ENCODE results near the gene USP10. TPM values are rescaled to one million over a fixed set of nuclear protein-coding genes. Genes with fewer than 3 reads are reported as not detected.

USP10 gene
- total and polyA plus RNA-seq, 12 donors, result 17.5 to 82.9 (median 62.8) TPM

DNA sequence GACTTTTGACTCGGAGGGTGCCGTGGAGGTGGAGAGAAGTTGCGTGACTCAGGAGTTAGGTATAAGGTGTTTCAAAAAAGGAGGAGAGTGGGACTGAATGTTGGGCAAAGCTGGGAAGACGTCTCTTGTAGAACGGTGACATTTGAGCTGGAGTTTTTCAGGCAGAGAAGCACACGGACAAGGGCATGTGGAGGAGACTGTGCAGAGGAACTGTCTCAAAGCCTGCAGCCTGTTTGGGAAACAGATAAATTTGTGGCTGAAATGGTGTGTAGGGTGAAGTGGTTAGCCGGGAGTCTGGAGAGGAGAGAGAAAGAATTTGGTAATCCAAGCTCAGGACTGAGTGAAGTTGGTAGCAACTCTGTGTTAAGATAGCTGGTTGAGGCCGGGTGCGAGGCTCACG, 9.8 kb downstream of the USP10 start:
- H3K27ac ChIP-seq, result no peak overlapping the region
- DNase-seq (no peak), ATAC-seq (peak in 5 of 8 donors; percentile 40 to 67 (median 50))
- peaks cover 0 to 12% (median 0%) of the 10 kb centered on the region in 9 donors for H3K36me3 ChIP-seq
- WGBS, 2 donors, result 65 to 78% methylated on average over 10 of the region's 10 CpGs
- no peaks in the 10 kb centered on the region for H3K27me3 ChIP-seq
- intact Hi-C loops (cut with DNase I), result no loop called here
- no peaks in the 10 kb centered on the region for H3K9me3 ChIP-seq
- peaks cover 5 to 71% (median 39%) of the 10 kb centered on the region in 9 donors for H3K4me1 ChIP-seq
- H3K4me3 ChIP-seq, result no peak overlapping the region
- TF ChIP-seq, protein P1, sequence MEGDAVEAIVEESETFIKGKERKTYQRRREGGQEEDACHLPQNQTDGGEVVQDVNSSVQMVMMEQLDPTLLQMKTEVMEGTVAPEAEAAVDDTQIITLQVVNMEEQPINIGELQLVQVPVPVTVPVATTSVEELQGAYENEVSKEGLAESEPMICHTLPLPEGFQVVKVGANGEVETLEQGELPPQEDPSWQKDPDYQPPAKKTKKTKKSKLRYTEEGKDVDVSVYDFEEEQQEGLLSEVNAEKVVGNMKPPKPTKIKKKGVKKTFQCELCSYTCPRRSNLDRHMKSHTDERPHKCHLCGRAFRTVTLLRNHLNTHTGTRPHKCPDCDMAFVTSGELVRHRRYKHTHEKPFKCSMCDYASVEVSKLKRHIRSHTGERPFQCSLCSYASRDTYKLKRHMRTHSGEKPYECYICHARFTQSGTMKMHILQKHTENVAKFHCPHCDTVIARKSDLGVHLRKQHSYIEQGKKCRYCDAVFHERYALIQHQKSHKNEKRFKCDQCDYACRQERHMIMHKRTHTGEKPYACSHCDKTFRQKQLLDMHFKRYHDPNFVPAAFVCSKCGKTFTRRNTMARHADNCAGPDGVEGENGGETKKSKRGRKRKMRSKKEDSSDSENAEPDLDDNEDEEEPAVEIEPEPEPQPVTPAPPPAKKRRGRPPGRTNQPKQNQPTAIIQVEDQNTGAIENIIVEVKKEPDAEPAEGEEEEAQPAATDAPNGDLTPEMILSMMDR (IDR thresholded peaks at IDR 0.05), result no peak

DNA sequence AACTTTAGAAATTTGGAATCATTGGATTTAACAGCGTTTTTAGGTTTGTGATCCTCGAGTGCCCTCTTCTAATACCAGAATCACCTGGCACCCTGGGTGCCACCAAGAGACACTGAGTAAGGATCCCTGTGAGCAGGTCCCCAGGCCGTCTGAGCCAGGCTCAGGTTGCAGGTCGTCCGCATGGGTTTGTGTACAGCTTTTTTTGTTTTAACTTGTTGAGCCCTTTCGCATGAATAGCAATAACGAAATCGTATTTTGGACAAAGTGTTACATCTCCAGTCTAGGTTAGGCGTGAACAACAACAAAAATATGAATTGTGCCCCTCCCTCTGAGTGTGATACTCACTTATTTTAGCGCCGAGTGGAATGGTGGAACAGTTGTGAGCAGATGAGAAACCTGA, 10.9 kb downstream of the USP10 start:
- H3K36me3 ChIP-seq, result peaks cover 0 to 7% (median 0%) of the 10 kb centered on the region in 9 donors
- DNase-seq (no peak), ATAC-seq (no peak)
- TF ChIP-seq, protein P1 (IDR thresholded peaks at IDR 0.05), result no peak
- no peaks in the 10 kb centered on the region for H3K9me3 ChIP-seq
- peaks cover 5 to 66% (median 33%) of the 10 kb centered on the region in 9 donors for H3K4me1 ChIP-seq
- no peak overlapping the region for H3K27ac ChIP-seq
- H3K27me3 ChIP-seq, result no peaks in the 10 kb centered on the region
- H3K4me3 ChIP-seq, result no peak overlapping the region
- 88% methylated on average over 11 of the region's 11 CpGs for WGBS, 2 donors
- intact Hi-C loops (cut with DNase I), result no loop called here

DNA sequence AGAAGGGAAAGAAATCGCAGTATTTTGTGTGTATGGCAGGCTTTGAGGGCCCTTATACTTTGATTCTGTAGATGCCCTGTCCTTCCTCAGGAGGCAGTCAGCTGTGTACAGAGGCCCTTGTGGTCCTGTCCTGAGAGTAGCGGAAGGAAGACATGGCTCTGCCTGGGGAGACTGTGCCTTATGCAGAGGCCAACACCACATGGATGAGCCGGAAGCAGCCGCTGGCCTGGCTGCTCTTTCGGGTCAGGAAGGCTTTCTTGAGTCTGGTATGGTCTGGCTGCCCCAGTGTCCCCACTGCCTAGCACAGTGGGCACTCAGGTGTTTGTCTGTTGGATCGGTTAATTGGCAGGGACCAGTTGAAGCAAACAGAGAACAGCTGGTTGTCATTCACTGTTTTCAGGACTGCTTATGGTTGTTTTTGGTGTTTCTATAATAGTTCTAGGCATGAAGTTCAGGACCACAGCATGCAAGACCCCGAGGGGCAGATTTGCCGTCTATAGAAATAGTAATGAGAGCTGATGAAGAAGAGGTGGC, 12.4 kb downstream of the USP10 start:
- peaks cover 5 to 69% (median 38%) of the 10 kb centered on the region in 9 donors for H3K4me1 ChIP-seq
- TF ChIP-seq, protein P1 (IDR thresholded peaks at IDR 0.05), result no peak
- ATAC-seq, result no peak

DNA sequence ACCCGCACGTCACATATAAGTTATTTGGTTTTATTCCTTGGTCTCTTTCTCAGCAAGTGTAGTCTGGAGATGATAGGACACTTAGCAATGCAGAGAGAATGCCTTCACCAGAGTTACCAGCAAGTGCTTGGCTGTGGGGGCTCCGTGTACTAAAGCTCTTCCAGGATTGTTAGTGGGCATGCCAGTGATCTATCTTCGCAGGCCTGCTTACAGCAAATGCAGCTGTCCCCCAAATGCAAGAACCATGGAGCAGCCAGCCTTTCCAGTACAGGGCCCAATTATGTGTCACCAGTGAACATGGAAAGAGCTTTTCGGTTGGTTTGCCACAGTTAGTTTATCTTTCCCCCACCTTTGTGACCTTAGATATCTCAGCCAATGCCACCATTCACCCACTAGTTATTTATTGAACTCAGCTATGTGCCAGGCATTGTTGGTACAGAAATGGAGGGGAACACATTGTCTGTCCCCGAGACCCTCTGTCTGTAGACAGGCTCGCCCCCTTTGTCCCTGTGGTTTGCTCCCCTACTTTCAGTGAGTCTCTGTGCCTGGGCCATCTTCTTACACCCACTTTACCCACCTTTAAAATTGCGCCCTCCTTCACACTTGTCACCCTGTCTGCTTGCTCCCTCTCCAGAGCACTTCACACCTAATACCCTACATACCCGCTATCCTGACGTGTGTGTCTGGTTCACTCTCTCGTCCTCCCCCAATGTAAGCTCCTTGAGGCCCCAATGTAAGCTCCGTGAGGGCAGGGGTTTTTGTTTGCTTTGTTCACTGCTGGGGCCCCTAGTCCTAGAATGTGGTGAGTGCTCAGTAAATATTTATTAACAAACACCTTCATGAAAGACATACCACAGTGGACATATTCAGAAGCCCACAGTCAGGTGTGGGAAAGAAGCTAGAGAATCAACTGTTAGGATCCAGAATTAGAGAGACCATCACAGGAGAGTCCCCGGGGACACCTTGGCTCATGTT, 13.3 kb downstream of the USP10 start:
- TF ChIP-seq, protein P1 (IDR thresholded peaks at IDR 0.05), result no peak
- DNase-seq (no peak), ATAC-seq (no peak)
- no peaks in the 10 kb centered on the region for H3K9me3 ChIP-seq
- no peaks in the 10 kb centered on the region for H3K27me3 ChIP-seq
- H3K4me3 ChIP-seq, result no peak overlapping the region
- peaks cover 0 to 19% (median 0%) of the 10 kb centered on the region in 9 donors for H3K36me3 ChIP-seq
- H3K27ac ChIP-seq, result no peak overlapping the region
- intact Hi-C loops (cut with DNase I), result no loop called here
- peaks cover 5 to 69% (median 41%) of the 10 kb centered on the region in 9 donors for H3K4me1 ChIP-seq
- 87 to 90% methylated on average over 13 of the region's 13 CpGs for WGBS, 2 donors

More for the DNA sequence above, 12.4 kb downstream of the USP10 start:
- H3K9me3 ChIP-seq, result no peaks in the 10 kb centered on the region
- intact Hi-C loops (cut with DNase I), result no loop called here
- no peak overlapping the region for H3K4me3 ChIP-seq
- peaks cover 0 to 17% (median 0%) of the 10 kb centered on the region in 9 donors for H3K36me3 ChIP-seq
- no peak for DNase-seq
- no peaks in the 10 kb centered on the region for H3K27me3 ChIP-seq
- no peak overlapping the region for H3K27ac ChIP-seq
- 83 to 86% methylated on average over 8 of the region's 8 CpGs for WGBS, 2 donors

All from heart right ventricle (tissue), 16 donors.